HepG2 (cell line): ENCODE data around the gene NUBPL. TPM values are rescaled to one million over a fixed set of nuclear protein-coding genes. Genes with fewer than 3 reads are reported as not detected.

Experiments used
- ATAC-seq: fragments of 200-7000 bp; cut with Tn5 transposase; 3 replicates; pipeline ENCODE4 v1.9.1; 2020; ENCODE audit warnings: mild to moderate bottlenecking, moderate library complexity
- BruUV-seq: library from RNA; stranded (reverse); fragments of 400-500 nt; replicated peaks from 2 replicates; lab custom pipeline; 2021; lab: Mats Ljungman, UMichigan
- CTCF ChIA-PET: fragments of 300-600 bp; formaldehyde crosslinking; extraction: SDS; loops from one replicate; lab custom pipeline; 2021; ENCODE audit warnings: low total read pairs, inconsistent platforms, low intra/inter-chr PET ratio; lab: Yijun Ruan, JAX
- POLR2A ChIA-PET: fragments of 350-600 bp; sonication (Branson Sonifier 250); formaldehyde crosslinking; loops from one replicate; lab custom pipeline; 2020; ENCODE audit warnings: antibody characterized with exemption, inconsistent platforms; lab: Yijun Ruan, JAX
- DNase-seq: peaks from one replicate; pipeline ENCODE4 v3.0.0-alpha.2; 2015; ENCODE audit warnings: low spot score
- FAIRE-seq: peaks from 3 replicates; lab custom pipeline; 2011; peaks lifted over from hg19 to GRCh38; lab: Jason Lieb, UNC
- H2AFZ ChIP-seq: one replicate; pipeline ENCODE4 v1.6.1; 2011; ENCODE audit warnings: low read length, inconsistent platforms
- H3K27ac ChIP-seq: fragments of 300-600 bp; 3 replicates; pipeline ENCODE4 v1.8.0; 2011; ENCODE audit warnings: mixed run types, mild to moderate bottlenecking, mixed read lengths, low read length, inconsistent platforms; ENCODE audit not compliant: insufficient read depth; ENCODE audit errors: extremely low read length
- H3K27me3 ChIP-seq, 2 experiments: fragments of 200-600 bp in 1 of 2; 2 replicates in 1 of 2; 3 replicates in 1 of 2; pipeline versions ENCODE4 v1.6.0 to v1.8.0; 2011; ENCODE audit warnings: low read length in 2 of 2, mild to moderate bottlenecking in 2 of 2, moderate library complexity in 2 of 2, inconsistent platforms in 1 of 2; ENCODE audit not compliant: insufficient read depth in 2 of 2, control insufficient read depth in 1 of 2
- H3K36me3 ChIP-seq, 2 experiments: fragments of 200-600 bp in 1 of 2; replicated peaks in 1 of 2; 2 replicates in 1 of 2; 3 replicates in 1 of 2; pipeline versions ENCODE4 v1.5.1 to v1.8.0; 2011; ENCODE audit warnings: low read length in 2 of 2, inconsistent platforms in 1 of 2; ENCODE audit not compliant: insufficient read depth in 2 of 2, control insufficient read depth in 1 of 2
- H3K4me1 ChIP-seq: 2 replicates; pipeline ENCODE4 v1.5.1; 2012; ENCODE audit warnings: low read length, inconsistent platforms; ENCODE audit not compliant: insufficient read depth
- H3K4me2 ChIP-seq: 2 replicates; pipeline ENCODE4 v1.6.0; 2011; ENCODE audit warnings: low read depth, low read length, inconsistent platforms
- H3K4me3 ChIP-seq, 3 experiments: fragments of 200-600 bp in 1 of 3; sonication (generic), shearing (Covaris generic) in 1 of 3; replicated peaks in 1 of 3; 2 replicates each; pipeline ENCODE4 v1.5.1; 2011 to 2016; ENCODE audit warnings: low read length in 3 of 3, inconsistent platforms in 2 of 3, low read depth in 2 of 3, mild to moderate bottlenecking in 2 of 3, control low read depth in 1 of 3, mixed read lengths in 1 of 3; ENCODE audit not compliant: insufficient read depth in 1 of 3
- H3K79me2 ChIP-seq: one replicate; pipeline ENCODE4 v1.6.1; 2011; ENCODE audit warnings: low read length, inconsistent platforms; ENCODE audit not compliant: insufficient read depth
- H3K9ac ChIP-seq: 2 replicates; pipeline ENCODE4 v1.6.0; 2011; ENCODE audit warnings: mild to moderate bottlenecking, low read depth, low read length, inconsistent platforms; ENCODE audit not compliant: insufficient read depth
- H3K9me3 ChIP-seq: 2 replicates; pipeline ENCODE4 v1.5.1; 2012; ENCODE audit warnings: mild to moderate bottlenecking, low read length
- H4K20me1 ChIP-seq: 2 replicates; pipeline ENCODE4 v1.6.0; 2011; ENCODE audit warnings: inconsistent platforms, mild to moderate bottlenecking, low read length, moderate library complexity; ENCODE audit not compliant: insufficient read depth
- ATM ChIP-seq: fragments of 450-650 bp; IDR thresholded peaks from 2 replicates; pipeline ENCODE4 v1.7.1; 2017; ENCODE audit warnings: mild to moderate bottlenecking, borderline replicate concordance
- DNMT1 ChIP-seq: sonication (generic); formaldehyde crosslinking; IDR thresholded peaks from 2 replicates; pipeline ENCODE4 v1.5.1; 2020; ENCODE audit warnings: mild to moderate bottlenecking, missing genetic modification reagents
- DNMT3B ChIP-seq: conservative IDR thresholded peaks from 2 replicates; pipeline ENCODE4 v1.6.1; 2016; ENCODE audit warnings: missing biosample characterization, control low read depth
- DR1 ChIP-seq: sonication (generic); formaldehyde crosslinking; IDR thresholded peaks from 2 replicates; pipeline ENCODE4 v1.8.0; 2021; ENCODE audit warnings: mild to moderate bottlenecking, missing genetic modification reagents, inconsistent platforms
- FOXK1 ChIP-seq: sonication (generic); formaldehyde crosslinking; IDR thresholded peaks from 2 replicates; pipeline ENCODE4 v1.4.0; 2020; ENCODE audit warnings: low read depth, missing genetic modification reagents, borderline replicate concordance
- HDAC6 ChIP-seq: fragments of 200-600 bp; sonication (generic); IDR thresholded peaks from 2 replicates; pipeline ENCODE4 v1.7.0; 2017; ENCODE audit warnings: mild to moderate bottlenecking, antibody characterized with exemption, low read length, low read depth
- KLF6 ChIP-seq: IDR thresholded peaks from 2 replicates; pipeline ENCODE4 v1.8.0; 2016; ENCODE audit warnings: missing biosample characterization, missing genetic modification reagents
- MAFG ChIP-seq: sonication (generic); formaldehyde crosslinking; IDR thresholded peaks from 2 replicates; pipeline ENCODE4 v1.5.1; 2020; ENCODE audit warnings: mild to moderate bottlenecking, missing genetic modification reagents
- MBD4 ChIP-seq: IDR thresholded peaks from 2 replicates; pipeline ENCODE4 v1.6.1; 2012; ENCODE audit warnings: low read length, inconsistent platforms, borderline replicate concordance
- MYPOP ChIP-seq: sonication (generic); formaldehyde crosslinking; IDR thresholded peaks from 2 replicates; pipeline ENCODE4 v1.8.1; 2023; ENCODE audit warnings: mild to moderate bottlenecking, moderate library complexity, missing genetic modification reagents
- PHF20 ChIP-seq: sonication (generic); formaldehyde crosslinking; IDR thresholded peaks from 2 replicates; pipeline ENCODE4 v1.5.0; 2020; ENCODE audit warnings: mild to moderate bottlenecking, missing genetic modification reagents
- SMC3 ChIP-seq: IDR thresholded peaks from 2 replicates; pipeline ENCODE4 v1.6.1; 2011; ENCODE audit warnings: low read length, improper control_type of control experiment
- SP2 ChIP-seq: sonication (generic); formaldehyde crosslinking; IDR thresholded peaks from 2 replicates; pipeline ENCODE4 v1.5.1; 2020; ENCODE audit warnings: mild to moderate bottlenecking, missing genetic modification reagents
- SPEN ChIP-seq: sonication (generic); formaldehyde crosslinking; IDR thresholded peaks from 2 replicates; pipeline ENCODE4 v1.5.1; 2020; ENCODE audit warnings: low read depth, mild to moderate bottlenecking, missing genetic modification reagents
- TEAD3 ChIP-seq: optimal IDR thresholded peaks from 2 replicates; pipeline ENCODE3; 2016; ENCODE audit warnings: borderline replicate concordance
- YEATS2 ChIP-seq: sonication (generic); formaldehyde crosslinking; IDR thresholded peaks from 2 replicates; pipeline ENCODE4 v1.4.0; 2020; ENCODE audit warnings: missing genetic modification reagents, borderline replicate concordance
- ZBTB1 ChIP-seq: sonication (generic); formaldehyde crosslinking; IDR thresholded peaks from 2 replicates; pipeline ENCODE4 v1.4.0; 2020; ENCODE audit warnings: missing genetic modification reagents, borderline replicate concordance
- ZFY ChIP-seq: sonication (generic); formaldehyde crosslinking; IDR thresholded peaks from 2 replicates; pipeline ENCODE4 v1.4.0; 2020; ENCODE audit warnings: missing genetic modification reagents
- ZIK1 ChIP-seq: sonication (generic); formaldehyde crosslinking; IDR thresholded peaks from 2 replicates; pipeline ENCODE4 v1.5.0; 2020; ENCODE audit warnings: mild to moderate bottlenecking, low read depth, missing genetic modification reagents, borderline replicate concordance
- ZNF138 ChIP-seq: sonication (generic); formaldehyde crosslinking; IDR thresholded peaks from 2 replicates; pipeline ENCODE4 v1.5.0; 2020; ENCODE audit warnings: mild to moderate bottlenecking, low read depth, missing genetic modification reagents
- ZNF253 ChIP-seq: sonication (generic); formaldehyde crosslinking; IDR thresholded peaks from 2 replicates; pipeline ENCODE4 v1.8.0; 2022; ENCODE audit warnings: mild to moderate bottlenecking, missing genetic modification reagents, borderline replicate concordance
- ZNF557 ChIP-seq: sonication (generic); formaldehyde crosslinking; IDR thresholded peaks from 2 replicates; pipeline ENCODE4 v1.4.0; 2020; ENCODE audit warnings: missing genetic modification reagents
- ZNF567 ChIP-seq: sonication (generic); formaldehyde crosslinking; IDR thresholded peaks from 2 replicates; pipeline ENCODE4 v1.8.1; 2023; ENCODE audit warnings: mild to moderate bottlenecking, missing genetic modification reagents, borderline replicate concordance
- ZNF713 ChIP-seq: sonication (generic); formaldehyde crosslinking; IDR thresholded peaks from 2 replicates; pipeline ENCODE4 v1.4.0; 2020; ENCODE audit warnings: mild to moderate bottlenecking, missing genetic modification reagents
- ZNF720 ChIP-seq: sonication (generic); formaldehyde crosslinking; IDR thresholded peaks from 2 replicates; pipeline ENCODE4 v1.4.0; 2020; ENCODE audit warnings: missing genetic modification reagents
- ZNF781 ChIP-seq: sonication (generic); formaldehyde crosslinking; IDR thresholded peaks from 2 replicates; pipeline ENCODE4 v1.5.1; 2020; ENCODE audit warnings: borderline replicate concordance, mild to moderate bottlenecking, missing genetic modification reagents; ENCODE audit errors: not compliant biosample characterization
- WGBS: methylation state at CpG from one replicate; pipeline ENCODE4 v1.1.6; 2017; ENCODE audit warnings: low lambda C conversion rate; 5-methylcytosine and 5-hydroxymethylcytosine counted together
- in situ Hi-C: cut with HindIII; loops from 2 replicates; pipeline ENCODE4 v1.10.0; 2017; ENCODE audit warnings: low pct_unique_long_range_greater_than_20kb; ENCODE audit not compliant: extremely low pct_ligation_motif_present
- intact Hi-C: fragments of 100-400 bp; cut with micrococcal nuclease; formaldehyde crosslinking; loops from one replicate; pipeline ENCODE4 v1.10.0; 2022; ENCODE audit not compliant: unreplicated experiment
- polyA plus RNA-seq, 8 experiments: library from polyadenylated mRNA; depleted of rRNA in 3 of 8; stranded (reverse) in 7 of 8; unstranded in 1 of 8; fragments of >200 nt; fragmentation: Illumina TruSeq in 4 of 8; extraction: Trizol in 4 of 8; gene quantifications; 2 replicates each; pipeline versions ENCODE4 v1.2.1 to v1.2.3, GENCODE V29; 2011 to 2016; ENCODE audit warnings: low read depth in 4 of 8, missing spikeins in 1 of 8, mixed read lengths in 1 of 8; ENCODE audit not compliant: insufficient read depth in 1 of 8
- total RNA-seq, 5 experiments: library from RNA; depleted of rRNA; stranded (reverse); fragments of >200 nt; fragmentation: Illumina TruSeq; extraction: Trizol; gene quantifications; 2 replicates each; pipeline ENCODE4 v1.2.3, GENCODE V29; 2016; ENCODE audit warnings: low read depth in 1 of 5
- TF ChIP-seq, protein P1 (sequence below): sonication (generic); formaldehyde crosslinking; IDR thresholded peaks from 2 replicates; pipeline ENCODE4 v1.4.0; 2020; ENCODE audit warnings: missing genetic modification reagents

NUBPL gene
- total and polyA plus RNA-seq, 2 of the 13 experiments (the other 11 are each of a cell fraction or from before 2014, with no cell fraction given): 21.3 to 44.1 TPM

DNA sequence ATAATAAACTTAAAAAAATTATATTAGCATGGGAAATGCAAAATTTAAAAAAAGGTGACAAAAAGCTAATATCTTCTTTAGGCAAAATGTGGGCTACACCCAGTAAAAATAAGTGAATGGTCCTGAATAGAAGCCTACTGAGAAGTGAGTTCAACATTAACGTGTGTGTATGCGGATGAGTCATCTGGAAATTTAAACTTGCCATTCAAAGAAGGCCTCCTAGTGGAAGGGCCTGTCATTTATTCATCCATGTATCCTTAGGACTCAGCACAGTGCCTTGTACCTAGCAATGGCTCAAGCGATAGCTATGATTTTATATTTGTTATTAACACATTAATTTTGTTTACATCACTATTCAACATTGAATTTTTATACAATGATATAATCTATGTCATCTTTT, 226.2 kb downstream of the NUBPL start:
- H4K20me1 ChIP-seq: no peaks in the 10 kb centered on the region
- ChIA-PET CTCF (interaction anchor here (0.5 to 1.8 kb wide), 2 partner anchors 48 to 277 kb away, joined by 3 to 8 read pairs; no protein-coding TSS in a partner anchor), POLR2A (no interaction called here)
- DNase-seq: peak; percentile 72
- intact Hi-C loops: loop anchor here (1.0 to 5.0 kb wide), 2 partner anchors 245 to 277 kb away; no protein-coding TSS in a partner anchor
- no peak overlapping the region for H3K4me2 ChIP-seq
- in situ Hi-C loops: no loop called here
- no peak overlapping the region for H3K4me3 ChIP-seq
- FAIRE-seq: no peak
- no peak overlapping the region for H2AFZ ChIP-seq
- 81% methylated on average over 3 of the region's 3 CpGs for WGBS
- no peaks in the 10 kb centered on the region for H3K79me2 ChIP-seq
- no peaks in the 10 kb centered on the region for H3K4me1 ChIP-seq
- H3K9ac ChIP-seq: no peak overlapping the region
- no peak overlapping the region for H3K27ac ChIP-seq
- peak; percentile 93 for ATAC-seq
- no peaks in the 10 kb centered on the region for H3K36me3 ChIP-seq
- no peaks in the 10 kb centered on the region; the same call in 1 of the 2 replicates for H3K9me3 ChIP-seq
- no TSS peak for BruUV-seq
- H3K27me3 ChIP-seq: no peaks in the 10 kb centered on the region
- TF ChIP-seq ZNF253 (CRISPR knock-in tag) (no peak), YEATS2 (CRISPR knock-in tag) (no peak), SP2 (CRISPR knock-in tag) (no peak), TEAD3 (CRISPR knock-in tag) (no peak), ZNF557 (CRISPR knock-in tag) (no peak), PHF20 (no peak), SPEN (CRISPR knock-in tag) (no peak), ZNF781 (CRISPR knock-in tag) (no peak), ZNF720 (CRISPR knock-in tag) (no peak), DR1 (CRISPR knock-in tag) (no peak), HDAC6 (no peak), MAFG (CRISPR knock-in tag) (no peak), ZNF713 (CRISPR knock-in tag) (no peak), MBD4 (no peak), ZNF138 (CRISPR knock-in tag) (no peak), DNMT1 (no peak), KLF6 (CRISPR knock-in tag) (no peak), ZBTB1 (CRISPR knock-in tag) (no peak), ZNF567 (CRISPR knock-in tag) (no peak), ATM (no peak), ZFY (CRISPR knock-in tag) (no peak), SMC3 (peak; percentile 67; the same call in 1 of the 2 replicates), ZIK1 (CRISPR knock-in tag) (no peak), MYPOP (no peak), DNMT3B (CRISPR knock-in tag) (no peak), FOXK1 (CRISPR knock-in tag) (no peak)
- TF ChIP-seq, protein P1, sequence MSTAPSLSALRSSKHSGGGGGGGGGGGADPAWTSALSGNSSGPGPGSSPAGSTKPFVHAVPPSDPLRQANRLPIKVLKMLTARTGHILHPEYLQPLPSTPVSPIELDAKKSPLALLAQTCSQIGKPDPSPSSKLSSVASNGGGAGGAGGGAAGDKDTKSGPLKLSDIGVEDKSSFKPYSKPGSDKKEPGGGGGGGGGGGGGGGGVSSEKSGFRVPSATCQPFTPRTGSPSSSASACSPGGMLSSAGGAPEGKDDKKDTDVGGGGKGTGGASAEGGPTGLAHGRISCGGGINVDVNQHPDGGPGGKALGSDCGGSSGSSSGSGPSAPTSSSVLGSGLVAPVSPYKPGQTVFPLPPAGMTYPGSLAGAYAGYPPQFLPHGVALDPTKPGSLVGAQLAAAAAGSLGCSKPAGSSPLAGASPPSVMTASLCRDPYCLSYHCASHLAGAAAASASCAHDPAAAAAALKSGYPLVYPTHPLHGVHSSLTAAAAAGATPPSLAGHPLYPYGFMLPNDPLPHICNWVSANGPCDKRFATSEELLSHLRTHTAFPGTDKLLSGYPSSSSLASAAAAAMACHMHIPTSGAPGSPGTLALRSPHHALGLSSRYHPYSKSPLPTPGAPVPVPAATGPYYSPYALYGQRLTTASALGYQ (CRISPR knock-in tag): no peak
